Measurements from ENCODE around the gene AMER1.

Gene AMER1

GRCh38 chrX:64184396-64184795 lies 21.1 kb downstream of the AMER1 start:
- no peak for TF ChIP-seq CTCF (conservative IDR thresholded peaks at IDR 0.05; ENCODE audit: low read length)
- DNase-seq (ENCODE audit: low read depth): no peak
- no peak overlapping the region for H3K4me3 ChIP-seq (ENCODE audit: low read length)

GRCh38 chrX:64182208-64182607 lies 23.3 kb downstream of the AMER1 start:
- TF ChIP-seq CTCF (conservative IDR thresholded peaks at IDR 0.05; ENCODE audit: low read length): no peak
- DNase-seq (ENCODE audit: low read depth): no peak
- no peak overlapping the region for H3K4me3 ChIP-seq (ENCODE audit: low read length)

- no peak overlapping the region for H3K4me3 ChIP-seq (ENCODE audit: low read length)
- DNase-seq (ENCODE audit: low read depth): peak; percentile 9
- TF ChIP-seq CTCF (conservative IDR thresholded peaks at IDR 0.05; ENCODE audit: low read length): no peak
These were observed 28.6 kb downstream of the AMER1 start for GRCh38 chrX:64176876-64177275.

GRCh38 chrX:64169988-64170387 lies 35.5 kb downstream of the AMER1 start:
- DNase-seq (ENCODE audit: low read depth): no peak
- no peak overlapping the region for H3K4me3 ChIP-seq (ENCODE audit: low read length)
- no peak for TF ChIP-seq CTCF (conservative IDR thresholded peaks at IDR 0.05; ENCODE audit: low read length)

GRCh38 chrX:64152857-64153256 lies 52.7 kb downstream of the AMER1 start:
- H3K4me3 ChIP-seq (ENCODE audit: low read length): no peak overlapping the region
- no peak for TF ChIP-seq CTCF (conservative IDR thresholded peaks at IDR 0.05; ENCODE audit: low read length)
- DNase-seq (ENCODE audit: low read depth): no peak

- no peak for DNase-seq (ENCODE audit: low read depth)
- TF ChIP-seq CTCF (conservative IDR thresholded peaks at IDR 0.05; ENCODE audit: low read length): no peak
- H3K4me3 ChIP-seq (ENCODE audit: low read length): no peak overlapping the region
These were observed 53.6 kb downstream of the AMER1 start for GRCh38 chrX:64151911-64152310.

GRCh38 chrX:64150775-64151174 lies 54.7 kb downstream of the AMER1 start:
- TF ChIP-seq CTCF (conservative IDR thresholded peaks at IDR 0.05; ENCODE audit: low read length): no peak
- no peak for DNase-seq (ENCODE audit: low read depth)
- H3K4me3 ChIP-seq (ENCODE audit: low read length): no peak overlapping the region
